Smooth muscle cell (in vitro differentiated cells): ENCODE measurements around the gene C16orf86. TPM values are rescaled to one million over a fixed set of nuclear protein-coding genes. Genes with fewer than 3 reads are reported as not detected.

Experiments used
- DNase-seq: peaks from one replicate; lab custom pipeline; 2025; ENCODE audit not compliant: unreplicated experiment; lab: John Stamatoyannopoulos, UW
- H2AFZ ChIP-seq: fragments of 200-600 bp; sonication (generic); 2 replicates; pipeline ENCODE4 v1.6.0; 2016; ENCODE audit warnings: antibody characterized with exemption, low read depth, mild to moderate bottlenecking
- H3F3A ChIP-seq: fragments of 200-600 bp; sonication (generic); 2 replicates; pipeline ENCODE4 v1.6.0; 2017; ENCODE audit warnings: antibody characterized with exemption, low read depth
- H3K27ac ChIP-seq: fragments of 200-600 bp; sonication (generic); 2 replicates; pipeline ENCODE4 v1.5.1; 2016; ENCODE audit warnings: low read depth, mild to moderate bottlenecking
- H3K27me3 ChIP-seq: fragments of 200-600 bp; sonication (generic); 2 replicates; pipeline ENCODE4 v1.6.1; 2016; ENCODE audit warnings: low read depth, mild to moderate bottlenecking
- H3K36me3 ChIP-seq: fragments of 200-600 bp; sonication (generic); 2 replicates; pipeline ENCODE4 v1.5.1; 2016; ENCODE audit warnings: low read depth
- H3K4me1 ChIP-seq: fragments of 200-600 bp; sonication (generic); 2 replicates; pipeline ENCODE4 v1.5.1; 2016; ENCODE audit warnings: low read depth
- H3K4me2 ChIP-seq: fragments of 200-600 bp; sonication (generic); 2 replicates; pipeline ENCODE4 v1.6.0; 2016; ENCODE audit warnings: mild to moderate bottlenecking
- H3K4me3 ChIP-seq: fragments of 200-600 bp; sonication (generic); 2 replicates; pipeline ENCODE4 v1.5.1; 2016; ENCODE audit warnings: mild to moderate bottlenecking
- H3K79me2 ChIP-seq: fragments of 200-600 bp; sonication (generic); 2 replicates; pipeline ENCODE4 v1.6.0; 2016; ENCODE audit warnings: low read depth, mild to moderate bottlenecking
- H3K9ac ChIP-seq: fragments of 200-600 bp; sonication (generic); 2 replicates; pipeline ENCODE4 v1.6.0; 2016; ENCODE audit warnings: low read depth
- H3K9me3 ChIP-seq: fragments of 200-600 bp; sonication (generic); replicated peaks from 2 replicates; pipeline ENCODE4 v1.5.1; 2016; ENCODE audit warnings: low read depth
- H4K20me1 ChIP-seq: fragments of 200-600 bp; sonication (generic); 2 replicates; pipeline ENCODE4 v1.6.0; 2016; ENCODE audit warnings: low read depth
- CTCF ChIP-seq: fragments of 200-600 bp; sonication (generic); IDR thresholded peaks from 2 replicates; pipeline ENCODE4 v1.5.1; 2017; ENCODE audit warnings: borderline replicate concordance, mild to moderate bottlenecking, antibody characterized with exemption; ENCODE audit not compliant: insufficient read depth, poor library complexity, severe bottlenecking
- WGBS: methylation state at CpG from one replicate; pipeline ENCODE4 v1.1.7; 2016; ENCODE audit warnings: low lambda C conversion rate; 5-methylcytosine and 5-hydroxymethylcytosine counted together
- polyA plus RNA-seq: library from polyadenylated mRNA; unstranded; fragments of >200 nt; fragmentation: Nextera tagmentation; extraction: Ambion mirVana; gene quantifications from 2 replicates; pipeline ENCODE4 v1.2.1, GENCODE V29; 2016
- total RNA-seq: library from RNA; depleted of rRNA; stranded (reverse); fragments of >200 nt; gene quantifications from 2 replicates; pipeline ENCODE4 v1.2.3, GENCODE V29; 2014

Gene C16orf86
- total and polyA plus RNA-seq, 2 experiments from 2014 or later = 3.4 to 8.5 TPM

GRCh38 chr16:67665598-67665997 is 1.0 kb upstream of the C16orf86 start:
- WGBS = 74% methylated on average over 5 of the region's 5 CpGs

GRCh38 chr16:67666032-67666551 is 522 bp upstream of the C16orf86 start:
- H2AFZ ChIP-seq = peak overlapping the region; percentile 92
- peak overlapping the region; percentile 65 for H3K27ac ChIP-seq
- no peaks in the 10 kb centered on the region for H3K27me3 ChIP-seq
- no peaks in the 10 kb centered on the region for H3K79me2 ChIP-seq
- H3K9me3 ChIP-seq = no peaks in the 10 kb centered on the region
- H3K9ac ChIP-seq = peak overlapping the region; percentile 87
- H3K4me3 ChIP-seq = peak overlapping the region; percentile 97
- no peak for TF ChIP-seq CTCF
- H4K20me1 ChIP-seq = no peaks in the 10 kb centered on the region
- no peaks in the 10 kb centered on the region for H3K36me3 ChIP-seq
- peak overlapping the region; percentile 98 for H3K4me2 ChIP-seq
- WGBS = 4% methylated on average over 37 of the region's 46 CpGs
- DNase-seq = no peak
- peaks cover 2% of the 10 kb centered on the region for H3F3A ChIP-seq
- H3K4me1 ChIP-seq = peaks cover 13% of the 10 kb centered on the region

More at GRCh38 chr16:67665598-67665997, 1.0 kb upstream of the C16orf86 start:
- Histone ChIP-seq H3K4me1 (peaks cover 13% of the 10 kb centered on the region), H3K36me3 (no peaks in the 10 kb centered on the region), H3K79me2 (no peaks in the 10 kb centered on the region), H3F3A (peaks cover 4% of the 10 kb centered on the region), H4K20me1 (no peaks in the 10 kb centered on the region), H3K27me3 (no peaks in the 10 kb centered on the region), H3K9ac (peak overlapping the region; percentile 87), H2AFZ (no peak overlapping the region), H3K4me2 (peak overlapping the region; percentile 98), H3K27ac (no peak overlapping the region), H3K9me3 (no peaks in the 10 kb centered on the region), H3K4me3 (peak overlapping the region; percentile 97)
- no peak for DNase-seq
- TF ChIP-seq CTCF = no peak

- no peak for TF ChIP-seq CTCF
- H3F3A ChIP-seq = no peaks in the 10 kb centered on the region
- no peaks in the 10 kb centered on the region for H4K20me1 ChIP-seq
- WGBS = 76% methylated on average over 9 of the region's 10 CpGs
- H3K4me3 ChIP-seq = peak overlapping the region; percentile 97
- H2AFZ ChIP-seq = no peak overlapping the region
- DNase-seq = no peak
- no peaks in the 10 kb centered on the region for H3K9me3 ChIP-seq
- peaks cover 10% of the 10 kb centered on the region for H3K4me1 ChIP-seq
- no peaks in the 10 kb centered on the region for H3K36me3 ChIP-seq
- H3K9ac ChIP-seq = no peak overlapping the region
- peak overlapping the region; percentile 98 for H3K4me2 ChIP-seq
- no peaks in the 10 kb centered on the region for H3K27me3 ChIP-seq
- no peaks in the 10 kb centered on the region for H3K79me2 ChIP-seq
- no peak overlapping the region for H3K27ac ChIP-seq
Observed at GRCh38 chr16:67667453-67667816, 821 bp downstream of the C16orf86 start.
